GM12878 (cell line): ENCODE measurements around the gene GPSM3. TPM values are rescaled to one million over a fixed set of nuclear protein-coding genes. Genes with fewer than 3 reads are reported as not detected.

Source experiments
- ATAC-seq: fragments of 200-7000 bp; cut with Tn5 transposase; 3 replicates; pipeline ENCODE4 v1.9.1; 2020; ENCODE audit warnings: mild to moderate bottlenecking, moderate library complexity
- BruUV-seq: library from RNA; stranded (reverse); fragments of 400-500 nt; replicated peaks from 2 replicates; lab custom pipeline; 2021; lab: Mats Ljungman, UMichigan
- CTCF ChIA-PET: fragments of 300-600 bp; sonication (Branson Sonifier 250); formaldehyde crosslinking; extraction: SDS; loops from one replicate; lab custom pipeline; 2021; ENCODE audit warnings: inconsistent platforms; lab: Yijun Ruan, JAX
- POLR2A ChIA-PET: fragments of 350-600 bp; formaldehyde crosslinking; extraction: SDS; loops from one replicate; lab custom pipeline; 2021; ENCODE audit warnings: inconsistent platforms; lab: Charles Lee
- RAD21 ChIA-PET: fragments of 300-600 bp; sonication (Branson Sonifier 250); formaldehyde crosslinking; loops from one replicate; lab custom pipeline; 2023; ENCODE audit warnings: antibody characterized with exemption; ENCODE audit not compliant: unreplicated experiment; lab: Charles Lee
- SMC1A ChIA-PET: fragments of 300-600 bp; sonication (Branson Sonifier 250); formaldehyde crosslinking; loops from one replicate; lab custom pipeline; 2023; ENCODE audit not compliant: unreplicated experiment, uncharacterized antibody; lab: Charles Lee
- DNase-seq: peaks from one replicate; pipeline ENCODE4 v3.0.0-alpha.2; 2011; ENCODE audit warnings: low read depth, low spot score
- FAIRE-seq: peaks from 3 replicates; lab custom pipeline; 2011; peaks lifted over from hg19 to GRCh38; lab: Jason Lieb, UNC
- H2AFZ ChIP-seq: 2 replicates; pipeline ENCODE4 v1.6.0; 2011; ENCODE audit warnings: low read depth, low read length, control low read depth; ENCODE audit not compliant: control insufficient read depth
- H3K27ac ChIP-seq: 2 replicates; pipeline ENCODE4 v1.5.1; 2011; ENCODE audit warnings: control low read depth; ENCODE audit not compliant: control insufficient read depth, insufficient read depth
- H3K27me3 ChIP-seq, 2 experiments: replicated peaks in 1 of 2; 2 replicates each; pipeline versions ENCODE4 v1.6.0 to v1.6.1; 2011; ENCODE audit warnings: low read length in 1 of 2; ENCODE audit not compliant: control insufficient read depth in 2 of 2, insufficient read depth in 2 of 2
- H3K36me3 ChIP-seq, 2 experiments: 2 replicates each; pipeline ENCODE4 v1.5.1; 2011; ENCODE audit warnings: low read length in 1 of 2; ENCODE audit not compliant: control insufficient read depth in 2 of 2, insufficient read depth in 2 of 2
- H3K4me1 ChIP-seq: 2 replicates; pipeline ENCODE4 v1.6.1; 2011; ENCODE audit warnings: mild to moderate bottlenecking, low read length, moderate library complexity, mixed read lengths; ENCODE audit not compliant: control insufficient read depth, insufficient read depth
- H3K4me2 ChIP-seq: 2 replicates; pipeline ENCODE4 v1.6.0; 2011; ENCODE audit warnings: control low read depth; ENCODE audit not compliant: control insufficient read depth, insufficient read depth
- H3K4me3 ChIP-seq: fragments of 200-600 bp; sonication (generic); 2 replicates; pipeline ENCODE4 v1.5.1; 2016
- H3K79me2 ChIP-seq: 2 replicates; pipeline ENCODE4 v1.6.0; 2011; ENCODE audit warnings: low read length; ENCODE audit not compliant: control insufficient read depth, insufficient read depth
- H3K9ac ChIP-seq: 2 replicates; pipeline ENCODE4 v1.8.0; 2011; ENCODE audit warnings: low read length, control low read depth, mixed read lengths; ENCODE audit not compliant: control insufficient read depth, insufficient read depth
- H3K9me3 ChIP-seq: replicated peaks from 3 replicates; pipeline ENCODE4 v1.5.1; 2011; ENCODE audit warnings: mild to moderate bottlenecking, low read length; ENCODE audit not compliant: control insufficient read depth, insufficient read depth
- H4K20me1 ChIP-seq: 2 replicates; pipeline ENCODE4 v1.6.0; 2011; ENCODE audit not compliant: control insufficient read depth, insufficient read depth
- CREB1 ChIP-seq: IDR thresholded peaks from 2 replicates; pipeline ENCODE4 v1.6.1; 2012; ENCODE audit warnings: low read depth, mild to moderate bottlenecking, inconsistent platforms
- CREM ChIP-seq: IDR thresholded peaks from 2 replicates; pipeline ENCODE4 v1.6.1; 2014; ENCODE audit warnings: antibody characterized with exemption, low read depth
- EED ChIP-seq: sonication (generic); IDR thresholded peaks from 2 replicates; pipeline ENCODE4 v1.6.1; 2016; ENCODE audit warnings: antibody characterized with exemption, low read depth
- EP300 ChIP-seq, 2 experiments: fragments of 150-350 bp in 1 of 2; IDR thresholded peaks; 2 replicates each; pipeline ENCODE4 v1.6.1; 2011 to 2012; ENCODE audit warnings: low read depth in 2 of 2, low read length in 2 of 2, borderline replicate concordance in 1 of 2, improper control_type of control experiment in 1 of 2, inconsistent platforms in 1 of 2; ENCODE audit not compliant: control insufficient read depth in 1 of 2
- ETV6 ChIP-seq, 2 experiments: fragments of 450-650 bp in 1 of 2; IDR thresholded peaks in 1 of 2; conservative IDR thresholded peaks in 1 of 2; 2 replicates each; pipeline ENCODE4 v1.6.1; 2014; ENCODE audit warnings: antibody characterized with exemption in 1 of 2, borderline replicate concordance in 1 of 2, low read depth in 1 of 2, mild to moderate bottlenecking in 1 of 2, moderate library complexity in 1 of 2
- GABPA ChIP-seq: IDR thresholded peaks from 2 replicates; pipeline ENCODE4 v1.6.1; 2014; ENCODE audit warnings: antibody characterized with exemption, low read depth, mild to moderate bottlenecking, inconsistent platforms
- IKZF1 ChIP-seq: fragments of 450-650 bp; conservative IDR thresholded peaks from 2 replicates; pipeline ENCODE4 v1.6.1; 2017; ENCODE audit warnings: antibody characterized with exemption, mild to moderate bottlenecking
- JUNB ChIP-seq: IDR thresholded peaks from 2 replicates; pipeline ENCODE4 v1.6.1; 2016; ENCODE audit warnings: antibody characterized with exemption, mild to moderate bottlenecking
- KAT2A ChIP-seq: conservative IDR thresholded peaks from 2 replicates; pipeline ENCODE4 v1.6.1; 2011; ENCODE audit warnings: low read depth, low read length; ENCODE audit not compliant: control insufficient read depth
- LARP7 ChIP-seq: fragments of 450-650 bp; IDR thresholded peaks from 2 replicates; pipeline ENCODE4 v1.6.1; 2017; ENCODE audit warnings: mild to moderate bottlenecking
- MTA2 ChIP-seq: fragments of 450-650 bp; IDR thresholded peaks from 2 replicates; pipeline ENCODE4 v1.6.1; 2016; ENCODE audit warnings: low read depth, mild to moderate bottlenecking, moderate library complexity
- NBN ChIP-seq: fragments of 450-650 bp; IDR thresholded peaks from 2 replicates; pipeline ENCODE4 v1.6.1; 2016
- NKRF ChIP-seq: fragments of 450-650 bp; conservative IDR thresholded peaks from 2 replicates; pipeline ENCODE4 v1.6.1; 2017; ENCODE audit warnings: mild to moderate bottlenecking, moderate library complexity
- PAX8 ChIP-seq: fragments of 450-650 bp; IDR thresholded peaks from 2 replicates; pipeline ENCODE4 v1.6.1; 2017; ENCODE audit warnings: mild to moderate bottlenecking, moderate library complexity
- POLR2AphosphoS2 ChIP-seq: IDR thresholded peaks from 2 replicates; pipeline ENCODE4 v1.6.1; 2011; ENCODE audit warnings: low read depth, mild to moderate bottlenecking, low read length, improper control_type of control experiment, moderate library complexity
- POLR2AphosphoS5 ChIP-seq: IDR thresholded peaks from 2 replicates; pipeline ENCODE4 v1.6.1; 2011; ENCODE audit warnings: mild to moderate bottlenecking, low read length, inconsistent platforms
- RB1 ChIP-seq: fragments of 450-650 bp; formaldehyde crosslinking; IDR thresholded peaks from 2 replicates; pipeline ENCODE4 v1.6.1; 2017; ENCODE audit warnings: mild to moderate bottlenecking, borderline replicate concordance
- RCOR1 ChIP-seq: conservative IDR thresholded peaks from 2 replicates; pipeline ENCODE4 v1.6.1; 2012; ENCODE audit warnings: low read depth, low read length, improper control_type of control experiment
- SMARCA5 ChIP-seq: fragments of 450-650 bp; IDR thresholded peaks from 2 replicates; pipeline ENCODE4 v1.6.1; 2017; ENCODE audit warnings: mild to moderate bottlenecking
- SRF ChIP-seq, 2 experiments: IDR thresholded peaks; 2 replicates each; pipeline ENCODE4 v1.6.1; 2011; ENCODE audit warnings: low read depth in 2 of 2, low read length in 2 of 2, mild to moderate bottlenecking in 1 of 2, moderate library complexity in 1 of 2
- WGBS: methylation state at CpG from one replicate; pipeline ENCODE4 v1.1.6; 2016; ENCODE audit warnings: low lambda C conversion rate; ENCODE audit not compliant: insufficient replicate concordance, insufficient coverage; ENCODE audit errors: missing lambda C conversion rate; 5-methylcytosine and 5-hydroxymethylcytosine counted together
- in situ Hi-C: fragments of 300-500 bp; cut with MboI; formaldehyde crosslinking; loops from 9 replicates; pipeline ENCODE4 v1.14.3; 2018; ENCODE audit warnings: mixed read lengths
- intact Hi-C: fragments of 100-400 bp; cut with micrococcal nuclease; formaldehyde crosslinking; loops from one replicate; pipeline ENCODE4 v1.14.2; 2022; ENCODE audit not compliant: unreplicated experiment
- polyA plus RNA-seq, 11 experiments: library from polyadenylated mRNA; depleted of rRNA in 4 of 11; unstranded in 6 of 11; stranded (reverse) in 5 of 11; fragments of >200 nt; fragmentation: Nextera tagmentation in 4 of 11; fragmentation: Illumina TruSeq in 1 of 11; extraction: Ambion mirVana in 4 of 11; extraction: Trizol in 1 of 11; gene quantifications; 1 replicate in 1 of 11; 2 replicates in 10 of 11; pipeline versions ENCODE4 v1.2.1 to v1.2.3, GENCODE V29; 2011 to 2016; ENCODE audit warnings: inconsistent platforms in 2 of 11, missing spikeins in 2 of 11, low read depth in 1 of 11
- total RNA-seq, 4 experiments: library from RNA; depleted of rRNA in 3 of 4; stranded (reverse); fragments of >200 nt in 3 of 4; fragmentation: Illumina TruSeq in 1 of 4; extraction: Trizol in 1 of 4; gene quantifications; 2 replicates each; pipeline versions ENCODE4 v1.2.1 to v1.2.3, GENCODE V29; 2013 to 2021
- TF ChIP-seq, protein P1 (sequence below): fragments of 450-650 bp; IDR thresholded peaks from 2 replicates; pipeline ENCODE4 v1.6.1; 2016; ENCODE audit warnings: mild to moderate bottlenecking

GPSM3 gene
- total and polyA plus RNA-seq, 10 of the 15 experiments (the other 5 are each of a cell fraction or from before 2014, with no cell fraction given) = 22.0 to 137 (median 113) TPM

- DNase-seq (no peak), ATAC-seq (peak; percentile 27), FAIRE-seq (no peak)
- intact Hi-C loops (loop anchor here (2.0 kb wide), 2 partner anchors 14 to 58 kb away; partner anchors contain the start of gene PBX2), in situ Hi-C loops (no loop called here)
- ChIA-PET POLR2A (interaction anchor here (1.3 to 5.7 kb wide), 6 partner anchors 13 to 440 kb away, joined by 3 to 123 read pairs (median 20); partner anchors contain the start of genes ATF6B, FKBPL, GPSM3 and PBX2), RAD21 (interaction anchor here (0.7 to 2.6 kb wide), 5 partner anchors 13 to 48 kb away, joined by 3 to 21 read pairs (median 5); partner anchors contain the start of genes ATF6B, GPSM3 and PBX2), CTCF (interaction anchor here (0.6 to 1.8 kb wide), 7 partner anchors 14 to 1287 kb away, joined by 3 to 6 read pairs (median 4); partner anchors contain the start of gene GPSM3), SMC1A (interaction anchor here (1.0 to 4.2 kb wide), 5 partner anchors 14 to 350 kb away, joined by 3 to 41 read pairs (median 13); partner anchors contain the start of genes ATF6B, FKBPL, GPSM3 and HSPA1B)
- H3K79me2 ChIP-seq = peaks cover 22% of the 10 kb centered on the region
- H3K4me1 ChIP-seq = peaks cover 10% of the 10 kb centered on the region
- TSS peak; percentile 78 for BruUV-seq
- H4K20me1 ChIP-seq = no peaks in the 10 kb centered on the region
- H3K27ac ChIP-seq = peak overlapping the region; percentile 79
- WGBS = under 1% methylated on average over 20 of the region's 20 CpGs
- peak overlapping the region; percentile 62 for H3K9ac ChIP-seq
- H3K9me3 ChIP-seq = no peaks in the 10 kb centered on the region
- peak overlapping the region; percentile 65 for H3K4me2 ChIP-seq
- peak overlapping the region; percentile 78 for H2AFZ ChIP-seq
- H3K4me3 ChIP-seq = peak overlapping the region; percentile 64
- H3K27me3 ChIP-seq = no peaks in the 10 kb centered on the region
- H3K36me3 ChIP-seq = no peaks in the 10 kb centered on the region; a peak in 1 of 4 replicates
- TF ChIP-seq, protein P1, sequence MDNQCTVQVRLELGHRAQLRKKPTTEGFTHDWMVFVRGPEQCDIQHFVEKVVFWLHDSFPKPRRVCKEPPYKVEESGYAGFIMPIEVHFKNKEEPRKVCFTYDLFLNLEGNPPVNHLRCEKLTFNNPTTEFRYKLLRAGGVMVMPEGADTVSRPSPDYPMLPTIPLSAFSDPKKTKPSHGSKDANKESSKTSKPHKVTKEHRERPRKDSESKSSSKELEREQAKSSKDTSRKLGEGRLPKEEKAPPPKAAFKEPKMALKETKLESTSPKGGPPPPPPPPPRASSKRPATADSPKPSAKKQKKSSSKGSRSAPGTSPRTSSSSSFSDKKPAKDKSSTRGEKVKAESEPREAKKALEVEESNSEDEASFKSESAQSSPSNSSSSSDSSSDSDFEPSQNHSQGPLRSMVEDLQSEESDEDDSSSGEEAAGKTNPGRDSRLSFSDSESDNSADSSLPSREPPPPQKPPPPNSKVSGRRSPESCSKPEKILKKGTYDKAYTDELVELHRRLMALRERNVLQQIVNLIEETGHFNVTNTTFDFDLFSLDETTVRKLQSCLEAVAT = peak; percentile 27
- TF ChIP-seq NKRF (0 out of 2 replicates have a peak, but pooled peaks have one; percentile 51), JUNB (no peak), POLR2AphosphoS5 (peak; percentile 62; the same call in 1 of the 2 replicates), KAT2A (no peak), LARP7 (peak; percentile 69; the same call in 1 of the 2 replicates), POLR2AphosphoS2 (0 out of 2 replicates have a peak, but pooled peaks have one; percentile 47), MTA2 (peak; percentile 36; the same call in 1 of the 2 replicates), GABPA (peak; percentile 44; the same call in 1 of the 2 replicates), RCOR1 (0 out of 2 replicates have a peak, but pooled peaks have one; percentile 21), IKZF1 (peak; percentile 93), RB1 (peak; percentile 64; the same call in 1 of the 2 replicates), CREB1 (0 out of 2 replicates have a peak, but pooled peaks have one; percentile 27), SRF (IDR thresholded peaks at IDR 0.05; ENCODE audit: low read depth in 2 of 2, low read length in 2 of 2) (0 out of 4 replicates have a peak, but pooled peaks of 1 of the 2 experiments have one; percentile 37), PAX8 (0 out of 2 replicates have a peak, but pooled peaks have one; percentile 39), EP300 (IDR thresholded peaks at IDR 0.05; ENCODE audit: borderline replicate concordance in 1 of 2, control insufficient read depth in 1 of 2, low read depth in 2 of 2, low read length in 2 of 2) (peak in 1 of 2 experiments; percentile 22; a peak in 1 of 4 replicates), ETV6 (conservative IDR thresholded peaks at IDR 0.05 in 1 of 2, IDR thresholded peaks at IDR 0.05 in 1 of 2; ENCODE audit: borderline replicate concordance in 1 of 2, low read depth in 1 of 2) (no peak), NBN (peak; percentile 67), EED (peak; percentile 81; the same call in 1 of the 2 replicates), SMARCA5 (peak; percentile 53; the same call in 1 of the 2 replicates), CREM (peak; percentile 63)
These were observed 15.2 kb downstream of the GPSM3 start for GRCh38 chr6:32177183-32177787.
